Astrocyte of the spinal cord (primary cell): ENCODE results near the gene IL22RA2.

Experiments
- DNase-seq: peaks from one replicate; pipeline ENCODE4 v3.0.0; 2011; ENCODE audit warnings: low read depth, low spot score
- H3K4me3 ChIP-seq: 2 replicates; pipeline ENCODE4 v1.5.1; 2011; ENCODE audit warnings: low read depth, mild to moderate bottlenecking, low read length, moderate library complexity
- CTCF ChIP-seq: IDR thresholded peaks from 2 replicates; pipeline ENCODE4 v1.5.1; 2012; ENCODE audit warnings: low read depth, mild to moderate bottlenecking, low read length, inconsistent platforms
- in situ Hi-C: cut with HindIII; loops from 2 replicates; pipeline ENCODE4 v1.10.0; 2017; ENCODE audit warnings: low sequenced_read_pairs

The IL22RA2 gene

DNA sequence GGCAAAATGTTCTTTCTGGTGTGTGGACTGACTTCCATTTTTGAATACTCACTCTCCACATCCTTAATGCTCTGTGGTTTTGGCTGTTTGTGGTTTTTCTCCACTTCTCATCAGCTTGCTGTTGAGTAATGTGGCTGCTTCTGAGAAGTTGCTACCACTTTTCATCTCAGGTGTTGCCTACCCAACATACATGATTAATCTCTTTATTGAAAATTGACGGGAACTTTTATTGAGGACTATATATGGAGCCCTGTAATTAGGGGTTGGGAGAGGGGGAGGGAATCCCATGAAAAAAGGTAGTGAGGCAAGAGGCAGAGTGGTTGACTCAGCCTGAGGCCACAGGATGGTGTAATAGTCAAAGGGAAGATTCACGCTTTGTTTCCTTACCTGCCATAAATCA is 17.6 kb downstream of the IL22RA2 start:
- TF ChIP-seq CTCF, result no peak
- in situ Hi-C loops, result no loop called here
- H3K4me3 ChIP-seq, result no peak overlapping the region
- peak; percentile 62 for DNase-seq

GRCh38 chr6:137150072-137150471 is 23.4 kb downstream of the IL22RA2 start:
- in situ Hi-C loops, result no loop called here

GRCh38 chr6:137149035-137149393 is 24.4 kb downstream of the IL22RA2 start:
- DNase-seq, result no peak
- in situ Hi-C loops, result no loop called here
- H3K4me3 ChIP-seq, result no peak overlapping the region
- no peak for TF ChIP-seq CTCF

More at GRCh38 chr6:137150072-137150471, 23.4 kb downstream of the IL22RA2 start:
- DNase-seq, result no peak
- no peak for TF ChIP-seq CTCF
- no peak overlapping the region for H3K4me3 ChIP-seq

DNA sequence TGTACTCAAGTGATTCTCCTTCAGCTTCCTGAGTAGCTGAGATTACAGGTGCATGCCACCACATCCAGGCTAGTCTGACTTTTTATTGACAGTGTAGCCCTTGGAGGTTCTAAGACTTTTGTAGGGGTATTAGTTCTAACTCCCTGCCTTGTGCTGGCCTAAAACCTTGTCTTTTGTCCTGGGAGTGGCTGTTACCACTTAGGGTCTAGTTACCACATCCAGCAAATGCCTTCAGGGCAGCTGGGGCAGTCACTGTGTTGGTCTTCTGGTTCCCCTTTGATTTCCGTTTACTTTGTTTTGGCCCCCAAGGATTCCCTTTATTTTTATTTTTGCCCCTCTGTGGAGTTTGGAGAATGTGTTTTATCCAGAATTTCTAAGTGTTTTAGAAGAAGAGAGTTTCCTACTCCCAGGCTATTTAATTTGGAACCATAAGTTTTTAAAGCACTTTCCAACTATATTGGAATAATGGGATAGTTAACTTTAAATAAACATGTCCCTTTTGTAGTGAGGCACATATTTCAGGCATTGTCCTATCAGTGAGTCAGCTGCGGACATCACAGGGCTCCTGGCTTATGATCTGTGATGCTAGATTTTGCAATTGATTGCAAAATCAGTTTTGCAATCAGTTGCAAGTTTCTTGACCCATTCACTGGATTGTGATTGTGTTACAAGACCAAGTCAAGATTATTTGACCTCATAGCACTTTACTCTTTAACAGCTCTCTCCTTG is 25.0 kb downstream of the IL22RA2 start:
- no peak for TF ChIP-seq CTCF
- no peak for DNase-seq
- no peak overlapping the region for H3K4me3 ChIP-seq
- in situ Hi-C loops, result no loop called here

- DNase-seq, result no peak
- TF ChIP-seq CTCF, result no peak
- H3K4me3 ChIP-seq, result no peak overlapping the region
- in situ Hi-C loops, result no loop called here
Observed at GRCh38 chr6:137147195-137147594, 26.2 kb downstream of the IL22RA2 start.

DNA sequence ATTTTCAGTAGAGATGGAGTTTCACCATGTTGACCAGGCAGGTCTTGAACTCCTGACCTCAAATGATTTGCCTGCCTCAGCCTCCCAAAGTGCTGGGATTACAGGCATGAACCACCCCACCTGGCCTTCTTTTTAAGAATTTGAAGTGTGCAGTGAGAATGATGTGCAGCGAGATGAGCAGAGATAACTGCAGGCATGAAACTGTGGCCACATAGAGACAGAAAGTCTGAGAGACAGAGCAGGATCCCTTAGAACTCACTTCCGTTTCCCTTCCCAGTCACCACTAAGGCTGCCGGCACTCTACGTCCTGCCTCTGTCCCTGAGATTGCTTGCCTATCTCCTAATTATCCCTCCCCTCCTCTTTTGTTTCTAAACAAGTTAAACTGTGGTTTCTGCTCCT is 27.2 kb downstream of the IL22RA2 start:
- TF ChIP-seq CTCF, result no peak
- in situ Hi-C loops, result no loop called here
- no peak overlapping the region for H3K4me3 ChIP-seq
- DNase-seq, result no peak
